GM12878 (cell line): ENCODE measurements around the gene IKZF1. TPM values are rescaled to one million over a fixed set of nuclear protein-coding genes. Genes with fewer than 3 reads are reported as not detected.

Experiments
- ATAC-seq: fragments of 200-7000 bp; cut with Tn5 transposase; 3 replicates; pipeline ENCODE4 v1.9.1; 2020; ENCODE audit warnings: mild to moderate bottlenecking, moderate library complexity
- BruUV-seq: library from RNA; stranded (reverse); fragments of 400-500 nt; replicated peaks from 2 replicates; lab custom pipeline; 2021; lab: Mats Ljungman, UMichigan
- CTCF ChIA-PET: fragments of 300-600 bp; sonication (Branson Sonifier 250); formaldehyde crosslinking; extraction: SDS; loops from one replicate; lab custom pipeline; 2021; ENCODE audit warnings: inconsistent platforms; lab: Yijun Ruan, JAX
- POLR2A ChIA-PET: fragments of 350-600 bp; formaldehyde crosslinking; extraction: SDS; loops from one replicate; lab custom pipeline; 2021; ENCODE audit warnings: inconsistent platforms; lab: Charles Lee
- RAD21 ChIA-PET: fragments of 300-600 bp; sonication (Branson Sonifier 250); formaldehyde crosslinking; loops from one replicate; lab custom pipeline; 2023; ENCODE audit warnings: antibody characterized with exemption; ENCODE audit not compliant: unreplicated experiment; lab: Charles Lee
- SMC1A ChIA-PET: fragments of 300-600 bp; sonication (Branson Sonifier 250); formaldehyde crosslinking; loops from one replicate; lab custom pipeline; 2023; ENCODE audit not compliant: unreplicated experiment, uncharacterized antibody; lab: Charles Lee
- DNase-seq: peaks from one replicate; pipeline ENCODE4 v3.0.0-alpha.2; 2011; ENCODE audit warnings: low read depth, low spot score
- FAIRE-seq: peaks from 3 replicates; lab custom pipeline; 2011; peaks lifted over from hg19 to GRCh38; lab: Jason Lieb, UNC
- H2AFZ ChIP-seq: 2 replicates; pipeline ENCODE4 v1.6.0; 2011; ENCODE audit warnings: low read depth, low read length, control low read depth; ENCODE audit not compliant: control insufficient read depth
- H3K27ac ChIP-seq: 2 replicates; pipeline ENCODE4 v1.5.1; 2011; ENCODE audit warnings: control low read depth; ENCODE audit not compliant: control insufficient read depth, insufficient read depth
- H3K27me3 ChIP-seq, 2 experiments: replicated peaks in 1 of 2; 2 replicates each; pipeline versions ENCODE4 v1.6.0 to v1.6.1; 2011; ENCODE audit warnings: low read length in 1 of 2; ENCODE audit not compliant: control insufficient read depth in 2 of 2, insufficient read depth in 2 of 2
- H3K36me3 ChIP-seq, 2 experiments: 2 replicates each; pipeline ENCODE4 v1.5.1; 2011; ENCODE audit warnings: low read length in 1 of 2; ENCODE audit not compliant: control insufficient read depth in 2 of 2, insufficient read depth in 2 of 2
- H3K4me1 ChIP-seq: 2 replicates; pipeline ENCODE4 v1.6.1; 2011; ENCODE audit warnings: mild to moderate bottlenecking, low read length, moderate library complexity, mixed read lengths; ENCODE audit not compliant: control insufficient read depth, insufficient read depth
- H3K4me2 ChIP-seq: 2 replicates; pipeline ENCODE4 v1.6.0; 2011; ENCODE audit warnings: control low read depth; ENCODE audit not compliant: control insufficient read depth, insufficient read depth
- H3K4me3 ChIP-seq: fragments of 200-600 bp; sonication (generic); 2 replicates; pipeline ENCODE4 v1.5.1; 2016
- H3K79me2 ChIP-seq: 2 replicates; pipeline ENCODE4 v1.6.0; 2011; ENCODE audit warnings: low read length; ENCODE audit not compliant: control insufficient read depth, insufficient read depth
- H3K9ac ChIP-seq: 2 replicates; pipeline ENCODE4 v1.8.0; 2011; ENCODE audit warnings: low read length, control low read depth, mixed read lengths; ENCODE audit not compliant: control insufficient read depth, insufficient read depth
- H3K9me3 ChIP-seq: replicated peaks from 3 replicates; pipeline ENCODE4 v1.5.1; 2011; ENCODE audit warnings: mild to moderate bottlenecking, low read length; ENCODE audit not compliant: control insufficient read depth, insufficient read depth
- H4K20me1 ChIP-seq: 2 replicates; pipeline ENCODE4 v1.6.0; 2011; ENCODE audit not compliant: control insufficient read depth, insufficient read depth
- HDAC2 ChIP-seq: fragments of 200-600 bp; sonication (generic); IDR thresholded peaks from 2 replicates; pipeline ENCODE4 v1.6.1; 2017
- IRF5 ChIP-seq: fragments of 450-650 bp; IDR thresholded peaks from 2 replicates; pipeline ENCODE4 v1.6.1; 2017; ENCODE audit warnings: borderline replicate concordance
- MYC ChIP-seq: IDR thresholded peaks from 2 replicates; pipeline ENCODE4 v1.6.1; 2011; ENCODE audit warnings: mild to moderate bottlenecking, low read length, moderate library complexity, inconsistent platforms; ENCODE audit not compliant: insufficient read depth, insufficient replicate concordance, insufficient read length, severe bottlenecking
- SIX5 ChIP-seq: IDR thresholded peaks from 2 replicates; pipeline ENCODE4 v1.6.1; 2011; ENCODE audit warnings: mild to moderate bottlenecking, low read depth, low read length, moderate library complexity; ENCODE audit not compliant: severe bottlenecking
- SREBF2 ChIP-seq: IDR thresholded peaks from 2 replicates; pipeline ENCODE4 v1.6.1; 2012; ENCODE audit warnings: mild to moderate bottlenecking, low read length
- TCF12 ChIP-seq: IDR thresholded peaks from 2 replicates; pipeline ENCODE4 v1.6.1; 2011; ENCODE audit warnings: low read depth, mild to moderate bottlenecking, low read length
- ZNF274 ChIP-seq: IDR thresholded peaks from one replicate; pipeline ENCODE4 v1.8.0; 2011; ENCODE audit not compliant: insufficient read length, insufficient read depth
- WGBS: methylation state at CpG from one replicate; pipeline ENCODE4 v1.1.6; 2016; ENCODE audit warnings: low lambda C conversion rate; ENCODE audit not compliant: insufficient replicate concordance, insufficient coverage; ENCODE audit errors: missing lambda C conversion rate; 5-methylcytosine and 5-hydroxymethylcytosine counted together
- in situ Hi-C: fragments of 300-500 bp; cut with MboI; formaldehyde crosslinking; loops from 9 replicates; pipeline ENCODE4 v1.14.3; 2018; ENCODE audit warnings: mixed read lengths
- intact Hi-C: fragments of 100-400 bp; cut with micrococcal nuclease; formaldehyde crosslinking; loops from one replicate; pipeline ENCODE4 v1.14.2; 2022; ENCODE audit not compliant: unreplicated experiment
- polyA plus RNA-seq, 11 experiments: library from polyadenylated mRNA; depleted of rRNA in 4 of 11; unstranded in 6 of 11; stranded (reverse) in 5 of 11; fragments of >200 nt; fragmentation: Nextera tagmentation in 4 of 11; fragmentation: Illumina TruSeq in 1 of 11; extraction: Ambion mirVana in 4 of 11; extraction: Trizol in 1 of 11; gene quantifications; 1 replicate in 1 of 11; 2 replicates in 10 of 11; pipeline versions ENCODE4 v1.2.1 to v1.2.3, GENCODE V29; 2011 to 2016; ENCODE audit warnings: inconsistent platforms in 2 of 11, missing spikeins in 2 of 11, low read depth in 1 of 11
- total RNA-seq, 4 experiments: library from RNA; depleted of rRNA in 3 of 4; stranded (reverse); fragments of >200 nt in 3 of 4; fragmentation: Illumina TruSeq in 1 of 4; extraction: Trizol in 1 of 4; gene quantifications; 2 replicates each; pipeline versions ENCODE4 v1.2.1 to v1.2.3, GENCODE V29; 2013 to 2021
- TF ChIP-seq, protein P1 (sequence below): fragments of 450-650 bp; IDR thresholded peaks from 2 replicates; pipeline ENCODE4 v1.6.1; 2017; ENCODE audit warnings: low read depth, mild to moderate bottlenecking, moderate library complexity

Gene IKZF1
- total and polyA plus RNA-seq, 10 of the 15 experiments (the other 5 are each of a cell fraction or from before 2014, with no cell fraction given) = 27.2 to 125 (median 71.6) TPM

DNA sequence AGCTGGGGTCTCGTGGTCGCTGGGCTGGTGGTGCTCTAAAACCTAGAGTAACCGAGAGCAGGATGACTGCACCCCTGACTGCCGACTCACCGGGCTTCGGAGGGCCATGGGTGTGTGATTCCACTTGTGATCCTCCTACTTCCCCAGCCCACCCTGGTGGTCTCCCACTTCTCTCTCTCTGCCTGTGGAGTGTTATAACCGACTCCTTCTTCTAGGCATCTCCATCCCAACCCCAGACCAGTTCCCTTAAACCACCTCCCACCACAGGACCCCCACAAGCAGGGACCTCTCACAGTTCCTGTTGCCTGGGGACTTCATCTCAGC lies 52.4 kb downstream of the IKZF1 start:
- in situ Hi-C loops (no loop called here), intact Hi-C loops (no loop called here)
- ATAC-seq = no peak
- Histone ChIP-seq H3K36me3 (peaks cover 5 to 27% of the 10 kb centered on the region in 2 experiments), H4K20me1 (no peaks in the 10 kb centered on the region), H3K4me2 (no peak overlapping the region)
- SMC1A ChIA-PET = no interaction called here
- 77% methylated on average over 7 of the region's 7 CpGs for WGBS
- no peak for TF ChIP-seq HDAC2
- TF ChIP-seq ZNF274 = no peak
- TF ChIP-seq, protein P1, sequence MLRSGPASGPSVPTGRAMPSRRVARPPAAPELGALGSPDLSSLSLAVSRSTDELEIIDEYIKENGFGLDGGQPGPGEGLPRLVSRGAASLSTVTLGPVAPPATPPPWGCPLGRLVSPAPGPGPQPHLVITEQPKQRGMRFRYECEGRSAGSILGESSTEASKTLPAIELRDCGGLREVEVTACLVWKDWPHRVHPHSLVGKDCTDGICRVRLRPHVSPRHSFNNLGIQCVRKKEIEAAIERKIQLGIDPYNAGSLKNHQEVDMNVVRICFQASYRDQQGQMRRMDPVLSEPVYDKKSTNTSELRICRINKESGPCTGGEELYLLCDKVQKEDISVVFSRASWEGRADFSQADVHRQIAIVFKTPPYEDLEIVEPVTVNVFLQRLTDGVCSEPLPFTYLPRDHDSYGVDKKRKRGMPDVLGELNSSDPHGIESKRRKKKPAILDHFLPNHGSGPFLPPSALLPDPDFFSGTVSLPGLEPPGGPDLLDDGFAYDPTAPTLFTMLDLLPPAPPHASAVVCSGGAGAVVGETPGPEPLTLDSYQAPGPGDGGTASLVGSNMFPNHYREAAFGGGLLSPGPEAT = no peak
- TF ChIP-seq SREBF2 = no peak
- TF ChIP-seq TCF12 = no peak
- TF ChIP-seq MYC = no peak
- TF ChIP-seq SIX5 = no peak
- TF ChIP-seq IRF5 = no peak
- TF ChIP-seq, all 136 proteins: peak for 0
- no peaks in the 10 kb centered on the region for H3K27me3 ChIP-seq
- no peak overlapping the region for H3K27ac ChIP-seq
- ChIA-PET CTCF (no interaction called here), POLR2A (no interaction called here), RAD21 (interaction anchor here (1.0 kb wide), 1 partner anchor 46 kb away, joined by 3 read pairs; no protein-coding TSS in a partner anchor)
- peaks cover 9% of the 10 kb centered on the region for H3K79me2 ChIP-seq
- no peaks in the 10 kb centered on the region; the same call in 2 of the 3 replicates for H3K9me3 ChIP-seq
- no TSS peak for BruUV-seq
- H3K4me3 ChIP-seq = no peak overlapping the region
- no peak overlapping the region for H2AFZ ChIP-seq
- peaks cover 11% of the 10 kb centered on the region for H3K4me1 ChIP-seq
- no peak for FAIRE-seq
- no peak overlapping the region for H3K9ac ChIP-seq
- no peak for DNase-seq
